HG02642 (cell line): Measurements from ENCODE around the gene COL23A1.
"Not testable (repeated sequence)": the region's sequence is repeated elsewhere in the genome, so short reads cannot be mapped to it uniquely, and the experiment has no call there.

ENCODE experiments used
- ATAC-seq: cut with Tn5 transposase; IDR thresholded peaks from one replicate; pipeline ENCODE4 v1.9.1; 2021; ENCODE audit warnings: mild to moderate bottlenecking; ENCODE audit not compliant: unreplicated experiment, poor library complexity

COL23A1 gene

DNA sequence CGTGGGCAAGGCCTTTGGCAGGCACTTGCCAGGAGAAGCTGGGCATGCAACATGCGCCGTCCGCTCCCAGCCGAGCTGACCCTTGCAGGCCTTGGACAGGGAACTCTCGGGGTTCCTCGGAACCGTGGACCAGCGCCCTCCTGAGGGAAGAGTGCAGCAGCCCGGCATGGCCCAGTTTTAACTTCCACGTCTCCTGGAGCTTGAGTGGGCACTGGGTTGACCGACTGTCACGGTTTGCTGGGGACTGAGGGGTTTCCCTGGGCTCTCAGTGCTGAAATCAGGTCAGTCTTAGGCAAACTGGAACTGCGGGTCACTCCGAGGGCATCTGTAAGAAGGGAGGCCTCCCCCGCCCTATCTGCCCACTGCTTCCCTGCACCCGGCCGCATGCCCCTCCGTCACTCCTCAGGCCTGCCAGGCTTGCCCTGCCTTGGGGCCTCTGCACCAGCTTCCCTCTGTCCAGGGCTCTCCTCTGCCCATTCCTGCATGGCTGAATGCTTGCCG, 270.6 kb downstream of the COL23A1 start:
- no peak for ATAC-seq

DNA sequence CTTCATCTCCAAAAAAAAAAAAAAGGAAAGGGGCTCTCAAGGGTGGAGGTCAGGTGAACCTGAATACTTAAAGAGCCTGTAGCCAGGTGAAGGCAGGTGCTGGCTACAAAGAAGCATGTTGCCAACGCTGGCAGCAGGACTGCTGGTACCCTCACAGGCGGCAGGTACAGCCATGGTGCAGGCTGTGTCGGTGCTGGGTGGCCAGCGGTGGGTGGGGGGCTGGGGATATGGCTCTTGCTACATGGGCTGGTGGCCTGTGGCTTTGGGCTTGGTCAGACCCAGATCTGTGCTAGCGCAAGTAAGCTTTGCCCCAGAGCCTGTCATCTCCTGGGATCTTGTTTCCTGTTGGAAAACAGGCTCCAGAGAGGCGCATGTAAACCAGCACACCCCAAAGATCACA, 271.3 kb downstream of the COL23A1 start:
- ATAC-seq = no peak

DNA sequence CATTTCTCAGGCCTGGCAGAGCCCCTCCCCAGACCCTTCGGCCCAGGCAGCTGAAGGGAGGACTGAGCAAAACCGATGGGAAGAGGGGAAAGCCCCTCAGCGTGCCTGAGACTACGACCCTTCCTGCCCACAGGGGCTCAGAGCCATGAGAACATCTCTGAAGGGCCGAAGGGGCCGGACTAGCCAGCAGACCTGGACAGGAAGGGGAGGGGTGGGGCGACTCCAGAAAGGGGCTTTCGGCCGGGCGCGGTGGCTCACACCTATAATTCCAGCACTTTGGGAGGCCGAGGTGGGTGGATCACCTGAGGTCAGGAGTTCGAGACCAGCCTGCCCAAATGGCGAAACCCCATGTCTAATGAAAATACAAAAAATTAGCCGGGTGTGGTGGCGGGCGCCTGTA, 271.8 kb downstream of the COL23A1 start:
- no peak for ATAC-seq

DNA sequence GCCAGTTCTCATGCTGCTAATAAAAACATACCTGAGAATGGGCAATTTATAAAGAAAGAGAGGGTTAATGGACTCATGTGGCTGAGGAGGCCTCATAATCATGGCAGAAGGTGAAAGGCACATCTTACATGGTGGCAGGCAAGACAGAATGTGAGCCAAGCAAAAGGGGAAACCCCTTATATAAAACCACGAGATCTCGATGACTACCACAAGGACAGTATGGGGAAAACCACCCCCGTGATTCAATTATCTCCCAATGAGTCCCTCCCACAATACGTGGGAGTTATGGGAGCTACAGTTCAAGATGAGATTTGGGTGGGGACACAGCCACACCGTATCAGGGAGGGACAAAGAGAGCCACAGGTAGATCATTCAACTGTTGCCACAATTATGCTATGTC, 272.5 kb downstream of the COL23A1 start:
- not testable (repeated sequence) for ATAC-seq

DNA sequence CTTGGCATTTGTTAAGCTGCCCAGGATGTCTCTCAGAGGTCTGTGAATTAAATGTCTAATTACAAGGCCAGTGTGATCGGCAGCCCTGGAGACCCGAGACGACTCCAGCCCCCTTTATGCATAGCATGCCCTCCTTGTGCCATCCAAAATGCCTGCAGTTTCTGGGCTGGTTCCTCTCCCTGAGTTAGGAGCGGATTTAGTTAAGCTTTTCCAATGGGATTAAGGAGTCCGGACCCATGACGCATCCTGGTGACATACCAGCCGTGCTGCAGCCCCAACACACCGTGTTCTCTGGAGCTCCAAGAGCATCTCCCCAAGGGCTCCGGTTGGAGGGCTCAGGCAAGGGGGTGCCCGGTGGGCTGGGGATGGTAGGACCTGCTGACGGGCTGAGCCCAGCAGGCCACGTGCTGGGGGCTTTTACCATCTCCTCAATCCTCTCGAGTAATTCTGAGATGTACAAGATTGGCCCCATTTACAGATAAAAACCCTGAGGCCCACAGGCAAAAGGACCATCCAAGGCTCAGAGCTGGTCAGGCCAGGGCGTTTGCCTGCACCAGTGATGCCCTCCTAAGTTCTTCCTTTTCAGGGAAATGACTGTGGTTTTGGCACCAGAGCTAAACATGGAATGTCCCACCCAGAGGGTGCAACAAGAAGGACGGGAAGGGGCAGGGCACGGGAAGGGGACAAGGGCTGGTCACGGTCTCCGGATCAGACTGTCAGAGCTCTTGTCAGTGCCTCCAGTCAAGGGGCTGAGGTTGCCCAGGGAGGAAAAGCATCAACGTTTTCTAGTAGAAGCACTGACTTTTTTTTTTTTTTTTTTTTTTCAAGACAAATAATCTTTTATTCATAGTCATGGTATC, 275.0 kb downstream of the COL23A1 start:
- no peak for ATAC-seq

DNA sequence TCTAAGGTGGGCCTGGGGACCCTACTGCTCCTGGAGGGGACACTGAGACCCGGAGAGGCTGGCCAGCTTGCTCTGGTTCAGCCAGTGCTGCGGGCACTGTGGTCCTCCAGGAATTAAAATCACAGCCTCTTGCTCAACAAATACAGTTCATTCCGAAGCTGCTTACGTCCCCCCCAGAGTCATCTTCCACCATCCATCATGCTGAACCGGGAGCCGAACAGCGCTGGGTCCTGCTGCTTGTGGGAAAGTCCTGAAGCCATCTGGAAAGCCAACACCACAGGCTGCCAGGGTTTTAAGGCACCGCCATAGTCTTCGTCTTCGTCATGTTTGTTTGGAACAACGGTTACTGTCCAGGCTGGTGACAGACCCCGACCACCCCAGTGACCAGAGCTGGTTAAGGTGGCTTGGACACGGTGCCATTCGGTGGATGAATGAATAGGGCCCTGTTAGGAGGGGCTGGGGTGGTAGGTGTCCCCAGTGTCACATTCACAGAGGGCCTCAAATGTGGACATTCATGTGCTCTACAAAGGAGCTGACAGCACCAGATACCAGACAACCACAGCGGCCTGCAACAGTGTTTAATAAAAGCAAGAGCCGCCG, 276.0 kb downstream of the COL23A1 start:
- ATAC-seq = no peak

DNA sequence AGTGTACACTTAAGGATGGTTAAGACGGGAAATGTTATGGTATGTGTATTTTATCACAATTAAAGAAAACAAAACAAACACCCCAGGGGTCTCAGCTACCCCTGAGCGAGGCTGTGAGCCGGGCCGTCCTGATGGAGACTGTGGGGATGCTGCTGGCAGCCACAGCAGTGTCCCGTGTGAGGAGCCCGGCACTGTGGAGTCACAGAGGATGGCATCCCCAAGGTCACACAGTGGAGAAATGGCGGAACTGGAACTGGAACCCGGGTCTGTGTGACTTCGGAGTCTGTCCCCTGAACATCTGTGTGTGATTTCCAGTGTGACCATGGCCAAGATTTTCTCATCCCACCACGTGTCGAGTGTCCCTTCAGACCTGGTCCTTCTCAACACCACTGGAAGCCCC, 276.9 kb downstream of the COL23A1 start:
- ATAC-seq = no peak

DNA sequence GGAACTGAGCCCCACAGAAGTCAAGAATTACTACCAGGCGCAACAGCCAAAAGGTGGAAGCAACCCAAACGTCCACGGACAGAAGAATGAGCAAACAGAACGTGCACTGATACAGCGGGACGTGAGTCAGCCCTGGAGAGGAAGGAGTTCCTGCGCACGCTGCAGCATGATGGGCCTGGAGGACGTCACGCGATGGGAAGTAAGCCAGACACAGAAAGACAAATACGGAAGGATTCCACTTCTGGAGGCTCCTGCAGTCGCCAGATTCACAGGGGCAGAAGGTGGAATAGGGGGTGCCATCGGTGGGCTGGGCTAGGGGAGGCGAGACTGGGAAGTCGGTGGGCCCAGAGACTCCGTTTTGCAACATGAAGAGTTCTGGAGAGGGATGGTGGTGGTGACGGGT, 277.3 kb downstream of the COL23A1 start:
- no peak for ATAC-seq

DNA sequence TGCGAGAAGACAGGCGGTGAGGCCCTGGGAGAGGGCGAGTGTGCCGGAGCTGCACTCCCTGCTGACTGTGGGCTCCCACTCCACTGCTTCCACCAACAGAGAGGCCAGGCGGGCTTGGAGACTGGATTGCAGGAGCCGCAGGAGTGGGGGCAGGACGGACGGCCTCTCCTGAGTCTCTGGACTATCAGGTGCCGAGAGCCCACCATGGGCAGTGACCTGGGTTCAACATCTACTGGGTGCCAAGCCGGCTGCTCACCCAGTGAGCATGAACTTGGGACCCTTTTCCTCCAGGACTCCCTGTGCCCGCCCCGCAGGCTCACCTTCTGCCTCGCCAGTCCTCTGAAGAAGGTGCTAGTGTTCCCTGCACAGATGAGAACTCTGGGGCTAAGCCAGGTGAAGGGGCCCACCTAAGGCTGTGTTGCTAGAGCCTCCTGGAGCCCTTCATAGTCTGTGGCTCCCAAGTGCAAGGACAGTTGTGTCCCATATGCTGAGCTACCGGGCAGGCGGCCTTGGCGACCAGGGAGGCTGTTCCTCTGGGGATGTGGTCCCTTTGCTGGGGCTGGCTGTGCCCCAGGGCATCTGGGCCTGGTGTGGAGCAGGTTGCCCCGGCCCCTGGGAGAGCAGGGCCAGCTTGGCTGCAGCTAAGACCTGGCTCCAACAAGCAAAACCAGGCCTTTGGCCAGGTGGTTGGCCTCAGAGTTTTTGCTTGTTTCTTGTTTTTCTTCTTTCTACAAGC, 279.9 kb downstream of the COL23A1 start:
- no peak for ATAC-seq

DNA sequence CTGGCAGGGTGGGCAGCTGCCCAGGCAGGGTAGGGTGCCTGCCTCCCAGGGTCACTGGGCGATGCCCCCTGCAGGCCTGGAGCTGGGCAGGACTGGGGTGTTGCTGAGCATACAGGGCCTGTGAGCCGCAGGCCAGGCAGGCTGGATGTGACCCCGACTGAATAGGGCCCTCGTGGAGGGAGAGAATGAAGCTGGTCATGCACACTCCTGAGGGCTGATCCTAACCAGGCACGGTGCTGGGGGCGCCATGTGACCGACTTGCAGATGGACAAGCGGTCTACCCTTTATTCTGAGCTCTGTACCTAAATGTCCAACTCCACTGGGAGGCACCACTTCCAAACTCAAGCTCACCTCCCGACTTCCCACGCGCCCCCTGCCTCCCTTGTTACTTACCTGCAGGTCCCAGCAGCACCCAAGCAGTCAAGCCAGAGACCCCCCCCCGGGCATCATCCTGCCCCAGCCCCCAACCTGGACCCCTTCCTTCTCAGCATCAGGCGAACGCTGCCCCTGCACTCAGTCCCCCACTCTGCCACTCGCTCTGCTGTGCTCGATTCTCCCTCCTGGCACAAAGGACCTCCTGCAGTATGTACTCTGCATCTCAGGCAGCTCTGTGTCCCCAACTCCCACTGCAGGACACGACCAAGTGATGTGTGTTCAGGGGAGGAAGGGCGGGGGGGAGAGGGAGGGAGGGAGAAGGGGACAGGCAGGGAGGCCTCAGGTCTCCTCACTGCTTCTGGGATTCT, 280.8 kb downstream of the COL23A1 start:
- no peak for ATAC-seq

DNA sequence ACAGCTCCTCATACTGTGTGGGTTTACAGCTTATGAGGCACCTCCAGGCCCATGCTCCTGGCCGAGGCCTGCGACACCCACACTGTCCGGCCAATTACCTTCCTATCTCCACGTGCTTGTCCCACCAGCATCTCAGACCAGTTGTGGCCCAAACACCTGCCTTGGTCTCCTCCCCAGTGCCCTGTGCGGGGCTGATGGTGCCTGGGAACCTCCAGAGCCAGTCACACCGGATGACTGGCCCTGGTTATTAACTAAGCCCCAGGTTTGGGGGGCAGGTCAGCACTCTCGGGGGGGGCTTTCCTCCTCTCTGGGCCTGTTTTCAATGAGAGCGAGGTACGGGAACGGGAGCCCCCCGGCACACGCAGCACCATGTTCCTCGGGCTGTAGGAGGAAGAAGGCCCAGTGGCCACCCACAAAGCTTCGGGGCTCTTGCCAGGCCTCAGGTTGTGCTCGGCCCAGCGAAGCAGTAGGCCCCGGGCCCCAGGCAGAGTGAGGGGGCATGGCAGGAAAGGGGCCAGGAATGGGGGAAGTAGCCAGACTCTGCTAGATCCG, 281.6 kb downstream of the COL23A1 start:
- no peak for ATAC-seq

DNA sequence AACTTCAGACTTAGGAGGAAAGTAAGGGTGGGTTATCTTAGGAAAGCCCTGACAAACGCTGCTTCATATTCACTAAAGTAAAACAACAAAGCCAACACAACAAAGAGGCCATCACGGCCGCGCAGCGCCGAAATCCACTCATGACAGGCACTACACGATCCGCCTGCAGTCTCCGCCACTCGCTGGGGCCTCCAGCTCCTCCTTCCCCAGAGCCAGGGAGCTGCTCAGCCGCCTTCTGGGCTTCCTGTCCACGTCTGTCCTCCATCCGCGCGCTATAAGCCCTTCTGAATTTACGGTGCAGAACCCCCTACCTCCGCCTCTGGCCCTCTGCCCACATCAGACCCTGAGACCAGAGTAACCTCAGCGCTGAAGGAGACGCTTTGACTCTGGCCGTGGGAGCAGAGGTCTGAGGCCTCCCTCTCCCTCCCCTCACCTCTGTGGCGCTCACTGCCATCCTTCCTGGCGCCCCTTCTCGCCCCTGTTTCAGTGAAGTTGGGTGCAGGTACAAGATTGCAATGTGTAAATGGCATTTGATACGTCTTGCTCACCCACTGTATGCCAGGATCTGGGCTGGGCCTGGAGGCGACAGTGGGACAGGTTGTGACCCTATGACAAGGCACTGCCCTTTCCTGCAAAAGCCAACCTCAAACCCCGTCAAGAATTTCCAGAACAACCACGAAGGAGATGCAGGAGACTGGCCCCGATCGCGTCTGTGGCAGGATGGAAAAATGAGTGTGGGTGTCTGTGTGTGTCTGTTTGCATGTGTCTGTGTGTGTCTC, 282.7 kb downstream of the COL23A1 start:
- no peak for ATAC-seq

DNA sequence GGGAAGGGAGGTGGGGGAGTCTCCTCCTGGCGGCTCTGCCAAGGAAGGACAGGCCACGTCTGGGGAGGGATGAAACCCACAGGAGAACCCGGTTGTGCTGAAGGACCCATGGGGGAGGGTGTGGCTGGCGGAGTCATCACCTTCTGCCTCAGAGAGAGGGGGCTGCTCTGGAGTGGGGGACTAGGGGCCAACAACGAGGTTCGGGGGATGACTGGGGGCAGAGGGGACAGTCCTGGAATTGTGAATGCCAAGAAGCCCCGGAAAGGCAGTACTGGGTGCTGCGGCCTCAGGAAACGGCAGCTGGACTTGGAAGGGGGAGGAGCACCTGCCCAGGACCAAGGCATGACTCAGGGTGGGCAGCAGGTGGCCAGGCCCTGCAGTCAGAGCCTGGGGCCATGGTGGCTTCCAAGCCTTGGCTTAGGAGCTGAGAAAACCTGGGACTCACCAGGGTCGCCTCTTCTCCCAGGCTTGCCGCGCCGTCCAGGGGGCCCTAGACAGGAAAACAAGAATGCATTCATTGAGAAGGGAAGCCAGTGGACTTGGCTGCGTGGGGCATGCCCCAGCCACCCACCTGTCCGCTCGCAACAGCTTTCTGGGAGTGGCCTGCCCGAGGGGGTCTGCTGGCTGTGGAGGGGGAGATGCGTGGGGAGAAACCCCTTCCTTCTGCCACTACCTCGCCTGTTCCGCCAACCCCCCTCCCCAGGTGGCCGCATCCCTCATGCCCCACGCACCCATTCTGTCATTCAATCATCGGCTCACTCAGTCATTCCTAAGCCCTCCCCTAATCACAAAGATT, 283.6 kb downstream of the COL23A1 start:
- ATAC-seq = no peak

DNA sequence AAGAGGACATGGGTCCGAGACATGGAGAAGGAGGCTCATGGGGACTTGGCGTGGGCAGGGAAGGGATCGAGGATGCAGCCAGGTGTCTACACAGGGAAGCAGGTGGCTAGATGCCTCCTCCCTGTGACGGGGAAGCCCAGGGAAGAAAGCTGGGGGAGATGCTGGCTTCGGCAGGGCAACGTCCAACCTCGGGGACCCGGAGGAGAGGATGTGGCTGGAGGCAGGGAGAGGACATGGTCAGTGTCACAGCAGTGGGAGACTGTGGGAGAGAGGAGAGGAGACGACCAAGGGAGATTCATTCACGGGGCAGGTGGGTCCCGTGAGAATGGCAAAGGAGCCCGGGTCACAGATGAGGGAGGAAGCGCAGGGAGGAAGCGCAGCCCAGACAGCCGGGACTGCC, 284.4 kb downstream of the COL23A1 start:
- no peak for ATAC-seq

DNA sequence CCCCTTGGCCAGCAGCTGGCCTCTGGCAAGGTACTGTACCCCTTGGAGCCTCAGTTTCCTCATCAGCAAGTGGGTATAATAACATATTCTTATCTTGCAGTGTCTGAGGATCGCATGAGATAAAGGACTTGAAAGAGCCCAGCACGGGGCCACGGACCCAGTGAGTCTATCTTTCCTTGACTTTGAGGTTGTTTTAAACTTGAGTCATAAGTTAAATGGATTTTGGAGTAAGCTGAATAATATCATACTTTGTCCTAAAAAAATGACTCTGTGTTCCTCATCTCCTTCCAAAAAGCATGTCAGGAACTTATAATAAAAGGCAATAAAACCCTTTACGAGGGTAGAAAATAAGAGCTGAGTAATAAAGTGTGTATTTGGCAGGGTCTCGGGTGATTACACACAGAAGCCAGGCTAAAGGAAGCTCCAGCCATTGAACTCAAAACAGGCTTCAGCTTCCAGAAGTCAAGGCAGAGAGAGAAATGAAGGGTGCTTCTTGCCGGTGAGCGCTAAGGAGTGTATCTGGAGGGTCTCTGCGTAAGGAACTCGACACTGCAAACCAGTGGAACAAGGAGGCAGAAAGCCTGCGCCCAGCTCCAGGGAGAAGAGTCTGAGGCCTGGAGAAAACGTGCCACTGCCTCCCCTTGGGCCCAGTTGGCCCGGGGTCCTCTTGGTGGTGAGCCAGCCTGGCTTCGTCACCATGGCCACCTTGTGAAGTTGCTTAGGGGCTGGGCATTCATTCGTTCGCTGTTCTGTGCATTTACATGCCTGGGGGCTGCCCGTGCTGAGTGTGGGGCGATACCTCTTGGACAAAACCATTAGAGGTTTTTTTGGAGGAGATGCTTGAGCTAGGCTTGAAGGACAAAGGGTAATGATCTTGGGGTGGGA, 285.2 kb downstream of the COL23A1 start:
- ATAC-seq = no peak

DNA sequence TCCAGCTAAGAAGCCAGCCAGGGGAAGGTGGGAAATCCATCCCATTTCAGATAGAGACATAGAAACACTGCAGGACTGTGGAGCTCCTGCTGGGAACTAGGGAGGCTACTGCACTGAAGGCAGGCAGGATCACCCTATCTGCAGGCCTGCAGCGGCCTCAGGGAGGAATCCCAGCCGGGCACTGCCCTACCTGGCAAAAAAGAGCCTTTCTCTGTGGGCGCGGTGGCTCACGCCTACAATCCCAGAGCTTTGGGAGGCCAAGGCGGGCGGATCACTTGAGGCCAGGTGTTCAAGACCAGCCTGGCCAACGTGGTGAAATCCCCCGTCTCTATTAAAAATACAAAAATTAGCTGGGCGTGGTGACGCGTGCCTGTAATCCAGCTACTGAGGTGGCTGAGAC, 286.2 kb downstream of the COL23A1 start:
- no peak for ATAC-seq

DNA sequence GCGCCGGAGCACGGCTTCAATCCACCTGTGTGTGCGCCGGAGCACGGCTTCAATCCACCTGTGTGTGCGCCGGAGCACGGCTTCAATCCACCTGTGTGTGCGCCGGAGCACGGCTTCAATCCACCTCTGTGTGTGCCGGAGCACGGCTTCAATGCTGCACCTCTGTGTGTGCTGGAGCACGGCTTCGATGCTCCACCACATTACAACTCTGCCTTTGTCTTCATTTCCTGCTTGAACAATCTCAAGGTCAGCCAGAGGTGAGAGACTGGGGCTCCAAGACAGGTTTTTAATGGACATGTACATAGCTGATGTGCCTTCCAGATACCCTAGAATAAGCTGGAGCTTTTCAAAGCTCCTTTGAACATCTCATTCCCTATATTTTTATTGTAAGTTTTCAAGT, 287.9 kb downstream of the COL23A1 start:
- not testable (repeated sequence) for ATAC-seq

DNA sequence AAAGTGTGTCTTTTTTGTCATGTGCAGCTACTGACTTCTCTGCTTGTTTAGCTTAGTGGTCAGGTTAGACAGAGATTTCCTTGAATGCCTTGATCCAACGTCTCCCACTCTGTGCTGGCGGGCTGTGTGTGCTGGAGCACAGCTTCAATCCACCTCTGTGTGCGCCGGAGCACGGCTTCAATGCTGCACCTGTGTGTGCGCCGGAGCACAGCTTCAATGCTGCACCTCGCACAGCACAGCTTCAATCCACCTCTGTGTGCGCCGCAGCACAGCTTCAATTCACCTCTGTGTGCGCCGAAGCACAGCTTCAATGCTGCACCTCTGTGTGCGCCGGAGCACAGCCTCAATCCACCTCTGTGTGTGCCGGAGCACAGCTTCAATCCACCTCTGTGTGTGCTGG, 288.6 kb downstream of the COL23A1 start:
- ATAC-seq = no peak
